Adipocyte (in vitro differentiated cells): Measurements from ENCODE around the gene POU3F3.

ENCODE experiments used
- DNase-seq: peaks from one replicate; pipeline ENCODE4 v3.0.0-alpha.2; 2015; ENCODE audit warnings: low read depth
- H3K27me3 ChIP-seq: replicated peaks from 2 replicates; pipeline ENCODE4 v1.7.0; 2013; ENCODE audit warnings: mild to moderate bottlenecking, low read length, moderate library complexity; ENCODE audit not compliant: control insufficient read depth, insufficient read depth
- H3K36me3 ChIP-seq: 2 replicates; pipeline ENCODE4 v1.7.0; 2013; ENCODE audit warnings: low read length, mild to moderate bottlenecking, moderate library complexity; ENCODE audit not compliant: control insufficient read depth, insufficient read depth, severe bottlenecking
- H3K4me1 ChIP-seq: 2 replicates; pipeline ENCODE4 v1.7.0; 2013; ENCODE audit warnings: mild to moderate bottlenecking, low read length, moderate library complexity; ENCODE audit not compliant: control insufficient read depth, insufficient read depth
- H3K4me3 ChIP-seq: 2 replicates; pipeline ENCODE4 v1.7.0; 2013; ENCODE audit warnings: mild to moderate bottlenecking, low read length, moderate library complexity
- H3K9ac ChIP-seq: 2 replicates; pipeline ENCODE4 v1.7.0; 2013; ENCODE audit warnings: mild to moderate bottlenecking, low read length, moderate library complexity
- H3K9me3 ChIP-seq: 2 replicates; pipeline ENCODE4 v1.7.0; 2013; ENCODE audit warnings: mild to moderate bottlenecking, low read length, moderate library complexity; ENCODE audit not compliant: control insufficient read depth

The POU3F3 gene

GRCh38 chr2:104853534-104854497, at the start of gene POU3F3:
TSS of gene POU3F3 (plus strand) at chr2:104854115. CDS start at chr2:104855511, 1,396 bp downstream.
- peaks cover 62% of the 10 kb centered on the region for H3K27me3 ChIP-seq
- H3K4me1 ChIP-seq: peaks cover 9% of the 10 kb centered on the region
- peak within 1 kb of the TSS; percentile 67 for H3K4me3 ChIP-seq
- no peak within 1 kb of the TSS for H3K9ac ChIP-seq
- DNase-seq: no peak
- H3K36me3 ChIP-seq: no peaks in the 10 kb centered on the region
- no peaks in the 10 kb centered on the region for H3K9me3 ChIP-seq

- Histone ChIP-seq H3K4me1 (no peaks in the 10 kb centered on the region), H3K4me3 (no peak overlapping the region), H3K9me3 (peaks cover 8% of the 10 kb centered on the region), H3K27me3 (no peaks in the 10 kb centered on the region), H3K36me3 (no peaks in the 10 kb centered on the region), H3K9ac (no peak overlapping the region)
- DNase-seq: no peak
Observed at GRCh38 chr2:104804148-104804890, 49.6 kb upstream of the POU3F3 start.

DNA sequence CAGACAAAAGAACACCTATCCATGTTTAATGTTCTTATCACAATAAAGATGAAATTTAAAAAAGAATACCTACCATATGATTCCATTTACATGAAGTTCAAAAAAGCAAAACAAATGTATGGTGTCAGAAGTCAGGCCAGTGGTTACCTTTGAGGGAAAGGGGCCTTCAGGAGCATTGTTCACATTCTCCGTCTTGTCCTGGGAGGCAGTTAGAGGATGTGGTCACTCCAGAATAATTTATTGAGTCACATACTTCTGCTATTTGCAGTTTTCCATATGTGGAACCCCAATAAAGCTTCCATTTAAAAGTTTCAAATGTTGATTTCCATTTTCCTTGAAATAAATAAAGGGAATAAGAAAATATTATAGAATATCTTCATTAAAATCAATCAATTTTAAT, 41.6 kb upstream of the POU3F3 start:
- H3K9me3 ChIP-seq: peaks cover 9% of the 10 kb centered on the region
- no peaks in the 10 kb centered on the region for H3K4me1 ChIP-seq
- no peaks in the 10 kb centered on the region for H3K36me3 ChIP-seq
- H3K27me3 ChIP-seq: no peaks in the 10 kb centered on the region
- H3K4me3 ChIP-seq: no peak overlapping the region
- no peak for DNase-seq
- no peak overlapping the region for H3K9ac ChIP-seq

GRCh38 chr2:104816143-104816542, 37.8 kb upstream of the POU3F3 start:
- H3K27me3 ChIP-seq: no peaks in the 10 kb centered on the region
- DNase-seq: no peak
- no peak overlapping the region for H3K9ac ChIP-seq
- no peaks in the 10 kb centered on the region for H3K36me3 ChIP-seq
- H3K4me1 ChIP-seq: no peaks in the 10 kb centered on the region
- no peaks in the 10 kb centered on the region for H3K9me3 ChIP-seq
- H3K4me3 ChIP-seq: no peak overlapping the region

DNA sequence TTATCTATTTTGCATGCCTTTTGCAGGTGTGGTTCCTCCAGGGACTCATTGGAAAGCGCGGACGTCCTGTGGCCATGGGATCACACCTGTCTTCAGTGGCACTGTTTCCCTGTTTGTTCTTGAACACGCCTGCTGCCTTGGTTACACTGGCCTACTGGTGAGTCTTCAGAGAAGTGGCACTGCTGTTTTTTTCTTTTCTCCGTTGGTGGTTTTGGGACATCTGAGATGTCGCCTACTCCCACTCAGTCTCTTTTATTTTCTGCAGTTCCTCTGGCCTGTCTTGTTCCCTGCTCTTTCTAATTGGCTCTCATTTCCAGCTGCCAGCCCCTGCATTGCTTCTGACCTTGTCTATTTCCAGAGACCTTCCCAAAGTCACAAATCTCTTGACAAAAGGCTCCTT, 35.7 kb upstream of the POU3F3 start:
- Histone ChIP-seq H3K9me3 (no peaks in the 10 kb centered on the region), H3K4me3 (no peak overlapping the region), H3K4me1 (no peaks in the 10 kb centered on the region), H3K36me3 (no peaks in the 10 kb centered on the region), H3K9ac (no peak overlapping the region), H3K27me3 (no peaks in the 10 kb centered on the region)
- no peak for DNase-seq

DNA sequence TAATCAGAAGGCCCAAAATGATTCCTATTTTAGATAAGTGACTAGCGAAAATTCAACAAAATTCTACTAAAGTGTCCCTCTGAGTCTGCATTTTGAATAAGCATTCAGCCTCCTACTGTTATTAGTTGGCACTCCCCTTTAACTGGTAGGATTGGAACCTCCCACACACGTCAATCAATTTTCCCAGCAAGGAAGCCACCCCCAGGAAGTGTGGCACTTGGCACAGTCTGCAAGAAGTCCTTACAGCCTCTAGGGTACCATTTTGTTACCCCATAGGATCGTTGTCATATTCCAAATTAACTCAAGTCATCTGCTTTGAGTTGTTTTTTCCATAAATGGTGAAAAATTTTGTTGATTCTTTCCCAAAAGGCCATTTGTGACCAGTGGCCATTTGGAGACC, 33.8 kb upstream of the POU3F3 start:
- Histone ChIP-seq H3K27me3 (no peaks in the 10 kb centered on the region), H3K4me3 (no peak overlapping the region), H3K36me3 (no peaks in the 10 kb centered on the region), H3K4me1 (no peaks in the 10 kb centered on the region), H3K9me3 (no peaks in the 10 kb centered on the region), H3K9ac (no peak overlapping the region)
- no peak for DNase-seq

DNA sequence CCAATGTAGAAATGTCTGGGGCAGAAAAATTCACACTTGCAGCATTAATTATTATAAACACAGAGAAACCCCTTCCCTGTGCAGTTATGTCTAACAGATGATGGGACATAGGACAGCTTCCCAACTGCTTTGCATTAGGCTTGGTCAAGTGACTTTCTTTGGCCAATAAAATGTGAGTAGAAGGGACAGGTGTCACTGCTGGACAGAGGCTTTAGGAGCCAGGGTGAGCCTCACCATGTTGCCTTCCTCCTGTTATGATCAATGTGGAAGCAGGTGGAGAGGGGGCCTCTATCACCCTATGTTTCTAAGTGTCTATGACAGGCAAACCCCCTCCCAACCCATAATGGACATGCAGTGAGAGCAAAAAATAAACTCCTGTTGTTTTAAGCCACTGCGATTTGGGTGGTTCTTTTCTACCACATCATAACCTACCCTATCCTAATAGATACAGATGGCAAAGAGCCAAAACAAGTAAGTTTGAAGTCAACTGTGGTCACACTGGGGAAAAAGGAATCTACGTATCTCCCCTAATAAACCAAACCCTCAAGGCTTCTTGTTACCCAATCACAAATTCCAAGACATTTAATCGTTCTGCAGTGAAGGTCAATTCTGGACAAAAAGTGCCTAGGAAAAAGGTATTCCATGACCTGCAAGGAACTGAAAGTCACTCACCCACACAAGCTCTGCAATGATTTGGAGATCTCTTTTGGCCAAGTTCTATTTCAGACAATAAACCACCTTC, 28.6 kb upstream of the POU3F3 start:
- Histone ChIP-seq H3K36me3 (no peaks in the 10 kb centered on the region), H3K27me3 (peaks cover 7% of the 10 kb centered on the region)

GRCh38 chr2:104826016-104826415, 27.9 kb upstream of the POU3F3 start:
- H3K9ac ChIP-seq: no peak overlapping the region
- no peaks in the 10 kb centered on the region for H3K36me3 ChIP-seq
- H3K9me3 ChIP-seq: no peaks in the 10 kb centered on the region
- no peak overlapping the region for H3K4me3 ChIP-seq
- peaks cover 7% of the 10 kb centered on the region for H3K27me3 ChIP-seq
- no peak for DNase-seq
- no peaks in the 10 kb centered on the region for H3K4me1 ChIP-seq

More for the DNA sequence above, 28.6 kb upstream of the POU3F3 start:
- H3K9ac ChIP-seq: no peak overlapping the region
- H3K4me3 ChIP-seq: no peak overlapping the region
- no peaks in the 10 kb centered on the region for H3K9me3 ChIP-seq
- DNase-seq: no peak
- H3K4me1 ChIP-seq: no peaks in the 10 kb centered on the region

DNA sequence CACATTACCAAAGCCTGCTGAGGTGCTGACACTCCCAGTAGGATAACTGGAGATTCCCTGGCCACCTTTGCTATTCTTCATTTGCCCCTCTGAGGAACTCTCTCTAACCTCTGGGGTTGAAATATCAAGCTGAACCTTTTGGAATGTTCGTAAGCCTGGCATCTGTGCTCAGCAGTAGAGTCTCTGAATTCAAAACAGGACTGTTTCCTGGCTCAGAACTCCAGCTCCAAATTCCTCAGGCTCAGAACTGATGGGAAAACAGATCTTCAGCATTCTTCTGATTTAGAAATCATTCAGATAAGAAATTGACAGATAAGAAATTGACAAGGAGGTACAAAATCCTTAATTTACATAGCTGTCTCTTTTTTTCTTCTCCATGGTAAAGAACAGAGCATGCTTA, 22.2 kb upstream of the POU3F3 start:
- Histone ChIP-seq H3K4me3 (no peak overlapping the region), H3K4me1 (no peaks in the 10 kb centered on the region), H3K9me3 (no peaks in the 10 kb centered on the region), H3K36me3 (no peaks in the 10 kb centered on the region), H3K9ac (no peak overlapping the region), H3K27me3 (peaks cover 3% of the 10 kb centered on the region)
- no peak for DNase-seq

DNA sequence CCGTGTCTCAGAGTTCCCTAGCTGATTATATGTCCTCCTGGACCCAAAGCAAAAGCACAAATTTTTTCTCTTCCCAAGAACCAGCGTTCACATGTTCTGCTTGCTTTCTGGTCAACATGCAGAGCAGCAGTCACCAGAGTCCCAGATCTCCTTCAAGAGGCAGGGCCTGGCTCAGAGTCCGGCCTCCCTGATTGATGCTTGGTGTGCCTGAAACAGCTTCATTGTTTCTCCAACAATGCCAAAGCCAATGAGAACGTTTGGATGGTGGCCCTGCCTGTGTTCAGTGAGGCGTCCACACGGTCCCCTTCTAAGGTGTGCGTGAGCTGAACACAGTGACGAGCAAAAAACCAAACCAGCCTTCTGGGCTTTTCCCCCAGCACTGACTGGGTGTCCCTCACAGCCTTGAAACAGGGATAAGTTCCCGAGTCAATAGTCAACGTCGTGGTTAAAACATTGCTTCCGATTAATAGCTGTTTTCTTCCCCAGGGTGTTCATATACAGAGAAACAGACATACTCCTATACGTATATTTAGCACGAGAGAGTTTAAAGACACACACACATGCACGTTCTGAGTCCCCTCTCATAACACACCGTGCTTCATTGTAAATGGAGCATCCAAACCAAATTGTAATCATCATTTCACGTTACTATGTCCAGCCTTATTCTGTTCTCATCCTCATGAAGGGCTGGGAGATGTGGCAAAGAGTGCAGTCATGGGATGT, 19.3 kb upstream of the POU3F3 start:
- DNase-seq: no peak
- H3K9ac ChIP-seq: no peak overlapping the region
- H3K36me3 ChIP-seq: no peaks in the 10 kb centered on the region
- no peaks in the 10 kb centered on the region for H3K4me1 ChIP-seq
- no peaks in the 10 kb centered on the region for H3K27me3 ChIP-seq
- H3K9me3 ChIP-seq: no peaks in the 10 kb centered on the region
- H3K4me3 ChIP-seq: no peak overlapping the region
